ENCODE results near the gene MRM1.

Gene MRM1, protein sequence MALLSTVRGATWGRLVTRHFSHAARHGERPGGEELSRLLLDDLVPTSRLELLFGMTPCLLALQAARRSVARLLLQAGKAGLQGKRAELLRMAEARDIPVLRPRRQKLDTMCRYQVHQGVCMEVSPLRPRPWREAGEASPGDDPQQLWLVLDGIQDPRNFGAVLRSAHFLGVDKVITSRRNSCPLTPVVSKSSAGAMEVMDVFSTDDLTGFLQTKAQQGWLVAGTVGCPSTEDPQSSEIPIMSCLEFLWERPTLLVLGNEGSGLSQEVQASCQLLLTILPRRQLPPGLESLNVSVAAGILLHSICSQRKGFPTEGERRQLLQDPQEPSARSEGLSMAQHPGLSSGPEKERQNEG

DNA sequence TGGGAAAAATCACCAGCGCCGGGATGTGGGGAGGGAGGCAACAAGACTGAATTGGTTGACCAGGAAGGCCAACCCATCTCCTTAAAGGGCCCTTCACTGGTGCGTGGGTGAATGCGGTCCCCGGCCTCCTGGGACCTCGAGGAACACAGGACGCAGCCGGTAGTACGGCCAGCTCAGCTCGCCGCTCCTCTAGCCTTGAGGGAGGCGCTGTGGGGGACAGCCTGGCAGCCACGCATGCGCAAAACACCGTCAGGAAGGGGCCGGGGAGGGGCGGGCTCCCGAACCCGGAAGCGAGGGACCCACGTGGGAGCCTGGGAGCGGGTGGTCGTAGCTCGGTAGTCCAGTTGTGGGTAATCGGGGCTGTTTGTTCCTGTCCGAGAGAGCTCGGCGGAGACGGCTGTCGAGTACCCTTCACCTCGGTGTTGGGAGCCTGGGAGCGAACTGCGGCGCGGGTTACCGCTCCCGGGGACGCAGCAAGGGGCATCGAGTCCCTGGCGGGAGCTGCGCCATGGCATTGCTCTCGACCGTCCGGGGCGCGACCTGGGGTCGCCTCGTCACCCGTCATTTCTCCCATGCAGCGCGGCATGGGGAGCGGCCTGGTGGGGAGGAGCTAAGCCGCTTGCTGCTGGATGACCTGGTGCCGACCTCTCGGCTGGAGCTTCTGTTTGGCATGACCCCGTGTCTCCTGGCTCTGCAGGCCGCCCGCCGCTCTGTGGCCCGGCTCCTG lies at the start of gene MRM1:
Gene MRM1 (plus strand): TSS at position 281 of the 727 bp plus-strand sequence. CDS start 228 bp downstream, at position 509.
- ATAC-seq (ENCODE audit: low read depth) (peak; percentile 87), DNase-seq (ENCODE audit: low spot score in 2 of 2) (peak; percentile 79 to 81)
- H3K9me3 Mint-ChIP-seq = no peaks in the 10 kb centered on the region
- H3K36me3 Mint-ChIP-seq = peaks cover 7% of the 10 kb centered on the region
- peak within 1 kb of the TSS; percentile 91 for H3K4me3 Mint-ChIP-seq
- H3K4me1 Mint-ChIP-seq = peaks cover 31% of the 10 kb centered on the region
- peak within 1 kb of the TSS; percentile 68 for H3K27ac Mint-ChIP-seq
- H3K27me3 Mint-ChIP-seq = no peaks in the 10 kb centered on the region

DNA sequence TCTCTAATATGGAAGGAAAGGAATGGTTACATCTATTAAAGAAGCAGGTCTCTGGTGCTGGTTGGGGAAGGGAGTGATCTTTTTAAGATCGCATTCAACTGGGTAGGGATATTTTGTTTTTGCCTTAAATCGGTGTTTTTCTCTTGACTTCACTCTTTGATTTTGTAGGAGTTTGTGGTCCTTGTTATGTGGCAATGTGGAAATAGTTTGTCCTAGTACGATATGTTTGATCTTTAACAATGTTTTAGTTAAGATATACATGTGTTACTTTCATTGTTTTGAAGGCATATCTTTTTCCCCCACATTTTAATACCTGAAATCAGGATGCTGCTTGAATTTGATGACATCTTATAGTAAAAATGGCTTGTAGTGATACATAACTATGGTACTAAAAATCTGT lies 47.9 kb upstream of the MRM1 start:
- ATAC-seq (ENCODE audit: low read depth) (no peak), DNase-seq (ENCODE audit: low spot score in 2 of 2) (no peak)
- Mint-ChIP-seq H3K27me3 (no peaks in the 10 kb centered on the region), H3K4me3 (no peak overlapping the region), H3K4me1 (peaks cover 32% of the 10 kb centered on the region), H3K9me3 (no peaks in the 10 kb centered on the region), H3K27ac (no peak overlapping the region), H3K36me3 (peaks cover 11% of the 10 kb centered on the region)

DNA sequence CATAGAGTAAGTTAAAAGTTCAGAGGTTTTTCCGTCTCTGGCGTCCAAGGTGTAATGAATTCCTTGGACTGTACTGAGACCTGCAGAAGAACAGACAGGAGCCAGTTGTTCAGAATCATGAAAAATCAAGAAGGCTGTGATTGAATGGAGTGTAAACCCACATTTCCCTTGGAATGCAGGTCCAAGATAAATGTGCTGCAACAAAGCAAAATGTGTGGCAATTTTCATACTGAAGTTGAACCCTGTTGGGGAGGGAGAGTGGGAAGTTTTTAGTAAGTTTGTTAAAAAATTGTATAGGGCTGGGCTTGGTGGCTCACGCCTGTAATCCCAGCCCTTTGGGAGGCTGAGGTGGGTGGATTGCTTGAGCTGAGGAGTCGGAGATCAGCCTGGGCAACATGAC lies 35.3 kb upstream of the MRM1 start:
- H3K4me1 Mint-ChIP-seq = peaks cover 10% of the 10 kb centered on the region
- ATAC-seq (ENCODE audit: low read depth) = no peak
- no peaks in the 10 kb centered on the region for H3K9me3 Mint-ChIP-seq
- H3K27ac Mint-ChIP-seq = no peak overlapping the region
- H3K36me3 Mint-ChIP-seq = peaks cover 26% of the 10 kb centered on the region
- DNase-seq (ENCODE audit: low spot score in 2 of 2) = no peak
- H3K27me3 Mint-ChIP-seq = no peaks in the 10 kb centered on the region
- no peak overlapping the region for H3K4me3 Mint-ChIP-seq

DNA sequence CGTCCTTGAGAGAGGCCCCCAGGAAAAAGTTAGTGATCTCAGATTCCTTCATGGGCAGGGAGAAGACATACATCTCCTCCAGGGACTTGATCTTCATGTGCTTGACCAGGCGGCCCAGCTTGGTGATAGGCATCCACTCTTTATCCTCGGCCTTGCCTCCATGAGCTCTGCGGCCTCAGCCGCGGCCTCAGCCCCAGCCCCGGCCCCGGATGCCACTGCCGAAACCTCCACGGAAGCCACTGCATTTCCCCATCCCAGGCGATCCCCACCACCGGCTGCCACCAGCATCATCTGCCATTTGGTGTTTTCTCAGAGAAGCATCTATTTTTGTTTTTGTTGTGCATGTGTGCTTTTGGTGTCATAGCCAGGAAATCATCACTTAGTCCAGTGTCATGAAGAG lies 26.4 kb upstream of the MRM1 start:
- DNase-seq (ENCODE audit: low spot score in 2 of 2) (no peak), ATAC-seq (ENCODE audit: low read depth) (no peak)
- Mint-ChIP-seq H3K4me3 (no peak overlapping the region), H3K9me3 (no peaks in the 10 kb centered on the region), H3K27me3 (no peaks in the 10 kb centered on the region), H3K36me3 (peaks cover 17% of the 10 kb centered on the region), H3K4me1 (peaks cover 3% of the 10 kb centered on the region), H3K27ac (no peak overlapping the region)

DNA sequence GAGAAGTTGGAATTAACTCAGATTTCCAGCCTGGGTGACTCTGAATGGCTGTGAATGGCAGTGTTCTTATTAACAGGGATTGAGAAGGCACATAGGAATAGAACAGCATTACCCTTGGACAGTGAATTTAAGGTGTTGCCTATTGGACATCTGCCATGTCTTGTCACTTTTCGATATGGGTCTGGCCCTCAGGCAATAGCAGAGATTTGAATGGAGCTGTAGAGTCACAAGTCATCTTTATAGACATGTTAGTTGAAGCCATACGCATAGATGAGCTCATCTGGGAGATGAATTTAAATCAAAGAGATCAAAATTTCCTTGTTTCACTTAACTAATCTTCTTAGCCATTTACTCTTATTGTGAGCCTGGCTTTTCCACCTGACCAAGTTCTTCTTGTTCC lies 24.6 kb upstream of the MRM1 start:
- H3K4me1 Mint-ChIP-seq = peaks cover 3% of the 10 kb centered on the region

DNA sequence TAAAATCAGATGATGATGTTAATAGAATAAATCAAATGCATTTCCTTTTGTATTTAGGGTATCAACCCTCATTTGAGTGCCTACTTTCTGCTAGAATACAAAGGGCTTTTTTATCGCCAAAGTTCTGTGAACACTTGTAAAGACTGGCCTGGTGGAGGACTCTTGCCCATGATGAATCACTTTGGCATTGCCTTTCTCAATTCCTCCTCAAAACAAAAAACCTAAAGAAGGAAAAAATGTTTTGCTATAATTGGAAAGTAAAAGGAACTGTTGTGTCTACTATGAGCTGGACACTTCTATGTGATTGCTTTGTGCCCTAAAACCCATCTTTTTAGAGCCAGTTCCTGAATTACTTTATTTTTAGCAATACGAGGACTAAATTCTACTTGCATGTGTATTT lies 22.7 kb upstream of the MRM1 start:
- ATAC-seq (ENCODE audit: low read depth) (no peak), DNase-seq (ENCODE audit: low spot score in 2 of 2) (no peak)
- no peak overlapping the region for H3K4me3 Mint-ChIP-seq
- no peaks in the 10 kb centered on the region for H3K9me3 Mint-ChIP-seq
- peaks cover 13% of the 10 kb centered on the region for H3K36me3 Mint-ChIP-seq
- no peaks in the 10 kb centered on the region for H3K4me1 Mint-ChIP-seq
- no peak overlapping the region for H3K27ac Mint-ChIP-seq
- H3K27me3 Mint-ChIP-seq = no peaks in the 10 kb centered on the region

More for the DNA sequence above, 24.6 kb upstream of the MRM1 start:
- Mint-ChIP-seq H3K36me3 (peaks cover 18% of the 10 kb centered on the region), H3K4me3 (no peak overlapping the region), H3K27me3 (no peaks in the 10 kb centered on the region), H3K27ac (no peak overlapping the region), H3K9me3 (no peaks in the 10 kb centered on the region)
- ATAC-seq (ENCODE audit: low read depth) (no peak), DNase-seq (ENCODE audit: low spot score in 2 of 2) (no peak)

DNA sequence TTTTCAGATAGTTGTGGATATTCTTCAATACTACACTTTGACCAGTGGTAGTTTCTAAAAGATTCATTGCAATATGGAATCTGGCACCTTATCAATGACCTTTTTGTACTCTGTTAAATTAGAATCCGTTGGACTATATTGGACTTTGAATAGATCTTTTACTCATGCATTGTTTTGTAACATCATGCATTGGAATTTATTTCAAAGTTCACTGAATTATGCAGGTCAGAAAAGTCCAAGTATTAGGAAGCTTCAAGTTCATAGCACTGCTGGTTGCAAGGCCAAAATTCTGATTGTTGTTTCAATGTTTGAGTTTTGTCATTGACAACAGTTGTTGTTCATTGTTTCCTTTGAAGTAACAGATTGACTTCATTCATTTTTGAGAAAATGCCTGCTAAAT lies 17.6 kb upstream of the MRM1 start:
- Mint-ChIP-seq H3K4me3 (no peak overlapping the region), H3K36me3 (peaks cover 15% of the 10 kb centered on the region), H3K27ac (no peak overlapping the region), H3K27me3 (no peaks in the 10 kb centered on the region), H3K4me1 (no peaks in the 10 kb centered on the region), H3K9me3 (no peaks in the 10 kb centered on the region)
- DNase-seq (ENCODE audit: low spot score in 2 of 2) (no peak), ATAC-seq (ENCODE audit: low read depth) (no peak)

DNA sequence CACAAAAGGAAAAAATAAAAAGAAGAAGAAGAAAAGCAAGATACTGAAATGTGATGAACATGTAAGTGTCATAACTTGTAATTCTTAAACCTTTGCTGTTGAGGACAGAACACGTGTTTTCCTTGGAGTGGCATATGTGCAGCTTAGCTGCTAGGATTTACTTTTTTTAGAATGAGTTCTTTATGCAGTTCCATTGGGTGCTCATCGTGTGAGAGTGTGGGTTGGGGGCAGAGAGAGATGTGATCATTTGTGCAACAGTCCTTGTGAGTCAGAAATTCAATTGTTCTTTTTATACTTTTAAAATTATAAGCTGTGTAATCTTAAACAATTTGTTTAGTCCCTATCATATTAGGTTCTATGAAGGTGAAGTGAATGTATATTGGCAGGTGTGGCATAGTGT lies 15.2 kb upstream of the MRM1 start:
- H3K9me3 Mint-ChIP-seq = no peaks in the 10 kb centered on the region
- ATAC-seq (ENCODE audit: low read depth) (no peak), DNase-seq (ENCODE audit: low spot score in 2 of 2) (no peak)
- no peaks in the 10 kb centered on the region for H3K27me3 Mint-ChIP-seq
- H3K36me3 Mint-ChIP-seq = peaks cover 13% of the 10 kb centered on the region
- peak overlapping the region; percentile 26 for H3K27ac Mint-ChIP-seq
- H3K4me1 Mint-ChIP-seq = peaks cover 4% of the 10 kb centered on the region
- no peak overlapping the region for H3K4me3 Mint-ChIP-seq

DNA sequence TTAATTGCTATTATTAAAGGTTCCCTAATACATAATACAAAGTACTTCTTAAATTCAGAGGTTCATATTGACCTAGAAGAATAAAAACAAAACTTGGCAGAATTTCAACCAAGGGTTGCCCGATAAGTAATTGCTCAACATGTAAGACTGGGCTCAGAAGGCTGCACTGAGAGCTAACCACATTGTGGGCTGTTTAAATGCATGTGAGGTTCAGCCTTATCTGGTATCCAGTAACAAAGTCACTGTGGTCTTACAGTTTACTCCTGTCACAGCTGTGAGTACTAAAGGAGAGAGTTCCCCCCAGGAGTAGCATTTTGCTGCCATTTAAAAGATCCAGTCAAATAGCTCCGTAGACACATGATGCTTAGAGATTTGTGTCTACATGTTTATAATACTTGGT lies 11.3 kb upstream of the MRM1 start:
- Mint-ChIP-seq H3K27me3 (peaks cover 3% of the 10 kb centered on the region), H3K9me3 (no peaks in the 10 kb centered on the region), H3K4me1 (peaks cover 17% of the 10 kb centered on the region), H3K4me3 (no peak overlapping the region), H3K36me3 (peaks cover 10% of the 10 kb centered on the region), H3K27ac (peak overlapping the region; percentile 37)
- ATAC-seq (ENCODE audit: low read depth) (no peak), DNase-seq (ENCODE audit: low spot score in 2 of 2) (no peak)

DNA sequence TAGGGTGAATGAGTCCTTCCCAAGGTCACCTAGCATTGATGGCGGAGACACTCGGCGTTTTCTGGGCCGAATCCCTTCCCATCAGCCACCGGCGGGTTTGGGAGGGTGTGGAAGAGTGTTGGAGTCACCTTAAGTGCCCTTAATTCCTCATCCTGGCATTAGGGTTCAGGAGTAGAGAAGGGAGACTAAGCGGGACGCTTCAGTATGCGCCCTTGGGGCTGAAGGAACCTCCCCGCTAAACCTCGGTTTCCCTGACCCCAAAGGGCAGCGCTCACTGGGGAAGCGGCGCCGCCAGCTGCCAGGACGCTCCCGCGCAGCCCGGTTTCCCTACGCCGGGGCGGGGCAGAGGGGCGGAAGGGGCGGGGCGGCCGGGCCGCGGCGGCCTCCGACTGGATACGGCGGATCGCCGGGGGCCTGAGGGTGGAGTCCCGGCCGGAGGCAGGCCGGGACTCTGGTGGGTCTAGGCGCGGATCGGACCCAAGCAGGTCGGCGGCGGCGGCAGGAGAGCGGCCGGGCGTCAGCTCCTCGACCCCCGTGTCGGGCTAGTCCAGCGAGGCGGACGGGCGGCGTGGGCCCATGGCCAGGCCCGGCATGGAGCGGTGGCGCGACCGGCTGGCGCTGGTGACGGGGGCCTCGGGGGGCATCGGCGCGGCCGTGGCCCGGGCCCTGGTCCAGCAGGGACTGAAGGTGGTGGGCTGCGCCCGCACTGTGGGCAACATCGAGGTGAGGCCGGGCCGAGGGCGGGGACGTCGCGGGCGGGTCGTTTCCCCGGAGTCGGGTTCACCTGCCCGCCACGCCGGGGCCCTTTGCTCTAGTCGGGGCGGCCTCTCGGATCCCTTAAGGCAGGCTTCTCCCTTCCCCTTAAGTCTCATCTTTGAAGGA lies 9.7 kb upstream of the MRM1 start, which contains the start of gene DHRS11:
Gene DHRS11 (plus strand): TSS at position 446 of the 882 bp plus-strand sequence. CDS start 131 bp downstream, at position 577.
- Mint-ChIP-seq H3K27me3 (peaks cover 4% of the 10 kb centered on the region), H3K4me1 (peaks cover 17% of the 10 kb centered on the region), H3K27ac (peak within 1 kb of the TSS; percentile 38), H3K4me3 (peak within 1 kb of the TSS; percentile 82), H3K9me3 (no peaks in the 10 kb centered on the region), H3K36me3 (peaks cover 6% of the 10 kb centered on the region)
- DNase-seq (ENCODE audit: low spot score in 2 of 2) (peak; percentile 41 to 60), ATAC-seq (ENCODE audit: low read depth) (peak; percentile 91)

DNA sequence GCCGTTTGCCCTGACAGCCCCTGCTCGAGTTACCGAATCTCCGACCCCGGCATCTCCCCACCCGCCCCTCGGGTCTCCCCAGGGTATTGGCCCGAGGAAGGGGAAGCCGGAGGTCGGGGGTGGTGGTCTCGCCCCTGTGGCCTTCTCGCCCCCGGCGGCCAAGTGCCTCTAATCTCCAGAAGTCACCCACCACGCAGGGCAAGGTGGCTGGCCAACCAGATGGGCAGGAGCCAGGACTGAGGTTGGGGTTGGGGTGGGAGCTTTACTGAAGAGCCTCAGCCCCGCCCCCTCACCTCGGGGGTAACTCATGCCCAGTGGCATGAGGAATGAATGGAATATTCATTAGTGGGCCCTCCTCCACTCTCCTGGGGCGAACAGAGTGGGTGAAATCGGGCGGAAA lies 9.1 kb upstream of the MRM1 start:
- Mint-ChIP-seq H3K27ac (no peak overlapping the region), H3K36me3 (peaks cover 6% of the 10 kb centered on the region)
- ATAC-seq (ENCODE audit: low read depth) = no peak

DNA sequence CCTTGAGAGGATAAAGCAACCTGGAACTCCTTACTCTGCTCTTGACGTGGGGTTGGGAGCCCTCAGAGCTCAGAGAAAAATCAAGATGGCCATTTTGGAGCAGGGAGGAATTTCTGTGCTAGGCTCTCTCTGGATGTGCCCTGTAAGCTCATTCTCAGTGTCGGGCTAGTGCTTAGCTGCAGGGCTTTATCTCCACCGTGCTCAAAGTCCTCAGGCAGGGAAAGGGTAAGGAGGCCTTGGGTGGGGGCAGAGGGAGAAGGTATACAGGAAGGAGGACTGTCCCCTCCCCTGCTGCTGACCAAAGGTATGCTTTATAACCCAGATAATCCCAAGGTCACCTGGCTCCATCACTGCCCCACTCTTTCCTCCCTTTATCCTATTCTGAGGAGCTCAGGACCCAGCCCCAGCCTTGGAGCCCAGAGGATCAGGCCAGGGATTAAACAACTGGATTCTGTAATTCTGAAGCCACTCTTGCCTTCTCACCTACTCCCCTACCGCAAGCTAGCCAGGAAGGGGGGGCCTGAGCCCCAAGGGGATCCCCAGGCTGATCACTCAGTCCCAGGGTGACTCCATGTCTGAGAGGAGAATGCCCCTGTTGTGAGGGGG lies 8.6 kb upstream of the MRM1 start:
- Mint-ChIP-seq H3K4me3 (peak overlapping the region; percentile 75), H3K27ac (no peak overlapping the region), H3K4me1 (peaks cover 17% of the 10 kb centered on the region), H3K27me3 (peaks cover 4% of the 10 kb centered on the region), H3K36me3 (peaks cover 6% of the 10 kb centered on the region), H3K9me3 (no peaks in the 10 kb centered on the region)
- ATAC-seq (ENCODE audit: low read depth) (peak; percentile 14), DNase-seq (ENCODE audit: low spot score in 2 of 2) (no peak)

More for the DNA sequence above, 9.1 kb upstream of the MRM1 start:
- peaks cover 17% of the 10 kb centered on the region for H3K4me1 Mint-ChIP-seq
- DNase-seq (ENCODE audit: low spot score in 2 of 2) = no peak
- peaks cover 4% of the 10 kb centered on the region for H3K27me3 Mint-ChIP-seq
- H3K4me3 Mint-ChIP-seq = peak overlapping the region; percentile 75
- no peaks in the 10 kb centered on the region for H3K9me3 Mint-ChIP-seq

DNA sequence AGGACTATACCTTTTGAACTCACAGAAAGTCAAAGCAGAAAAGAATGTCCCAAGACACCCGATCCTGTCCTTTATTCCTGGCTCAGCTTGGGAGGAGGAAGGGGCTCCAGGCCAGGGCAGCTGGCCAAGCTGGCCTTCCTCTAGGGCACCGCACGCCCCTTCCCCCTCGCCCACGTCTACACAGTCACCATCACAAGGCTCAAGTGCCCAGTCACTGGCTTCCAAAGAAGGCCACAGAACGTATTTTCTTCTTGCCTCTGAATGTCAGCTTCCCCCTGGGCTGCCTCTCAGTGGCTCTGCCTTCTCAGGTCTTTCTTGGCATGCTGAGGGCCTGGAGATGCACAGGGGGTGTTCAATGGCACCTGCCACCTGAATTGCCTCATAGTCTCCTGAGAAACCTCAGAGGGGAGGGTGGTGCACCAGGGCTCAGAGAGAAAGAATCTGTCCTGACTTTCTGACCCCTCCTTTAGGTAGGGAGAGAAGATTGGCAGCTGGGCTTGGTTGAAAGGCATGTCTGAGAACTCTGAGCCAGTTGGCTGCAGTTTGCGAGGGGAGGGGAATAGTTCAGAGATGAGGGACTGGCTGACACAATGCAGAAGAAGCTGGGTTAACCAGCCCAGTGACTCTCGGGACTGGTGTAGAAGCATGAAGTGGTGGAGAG lies 7.6 kb upstream of the MRM1 start:
- no peak for DNase-seq (ENCODE audit: low spot score in 2 of 2)
- Mint-ChIP-seq H3K9me3 (no peaks in the 10 kb centered on the region), H3K4me1 (peaks cover 17% of the 10 kb centered on the region), H3K27me3 (peaks cover 4% of the 10 kb centered on the region), H3K27ac (no peak overlapping the region), H3K36me3 (peaks cover 6% of the 10 kb centered on the region), H3K4me3 (no peak overlapping the region)
- ATAC-seq (ENCODE audit: low read depth) = no peak

All from memory B cell (primary cell).